ENCODE data around the gene CDHR1. TPM values are rescaled to one million over a fixed set of nuclear protein-coding genes. Genes with fewer than 3 reads are reported as not detected.

Gene CDHR1
- total and polyA plus RNA-seq, 11 donors = 0.07 to 1.3 (median 0.35) TPM; not detected in 1

DNA sequence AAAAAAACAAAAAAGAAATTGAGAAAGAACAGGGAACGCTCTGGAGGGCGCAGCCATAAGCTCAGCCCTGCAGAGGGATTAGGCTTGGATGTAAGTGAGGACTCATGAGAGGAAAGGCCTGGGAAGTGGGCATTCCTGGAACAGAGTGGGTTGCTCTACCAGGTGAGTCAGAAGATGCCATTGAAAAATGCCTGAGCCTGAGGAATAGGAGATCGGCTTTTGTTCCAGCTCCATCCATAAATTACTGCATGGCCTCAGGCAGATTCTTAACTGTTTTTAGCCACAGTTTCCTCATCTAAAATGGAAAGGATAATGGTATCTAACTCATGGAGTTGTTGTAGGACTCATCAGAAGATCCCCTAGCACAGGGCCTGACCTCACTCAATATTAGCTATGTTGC lies 49.4 kb downstream of the CDHR1 start:
- Histone ChIP-seq H3K4me1 (no peaks in the 10 kb centered on the region), H3K4me3 (no peak overlapping the region), H3K27ac (peak overlapping the region in 6 of 12 donors; percentile 19 to 71 (median 34)), H3K36me3 (no peaks in the 10 kb centered on the region), H3K27me3 (peaks cover 0 to 5% (median 0%) of the 10 kb centered on the region in 9 donors), H3K9me3 (no peaks in the 10 kb centered on the region)
- WGBS, 4 donors = 94 to 97% (median 96%) methylated on average over 3 of the region's 3 CpGs
- no peak for DNase-seq
- TF ChIP-seq, protein P1, sequence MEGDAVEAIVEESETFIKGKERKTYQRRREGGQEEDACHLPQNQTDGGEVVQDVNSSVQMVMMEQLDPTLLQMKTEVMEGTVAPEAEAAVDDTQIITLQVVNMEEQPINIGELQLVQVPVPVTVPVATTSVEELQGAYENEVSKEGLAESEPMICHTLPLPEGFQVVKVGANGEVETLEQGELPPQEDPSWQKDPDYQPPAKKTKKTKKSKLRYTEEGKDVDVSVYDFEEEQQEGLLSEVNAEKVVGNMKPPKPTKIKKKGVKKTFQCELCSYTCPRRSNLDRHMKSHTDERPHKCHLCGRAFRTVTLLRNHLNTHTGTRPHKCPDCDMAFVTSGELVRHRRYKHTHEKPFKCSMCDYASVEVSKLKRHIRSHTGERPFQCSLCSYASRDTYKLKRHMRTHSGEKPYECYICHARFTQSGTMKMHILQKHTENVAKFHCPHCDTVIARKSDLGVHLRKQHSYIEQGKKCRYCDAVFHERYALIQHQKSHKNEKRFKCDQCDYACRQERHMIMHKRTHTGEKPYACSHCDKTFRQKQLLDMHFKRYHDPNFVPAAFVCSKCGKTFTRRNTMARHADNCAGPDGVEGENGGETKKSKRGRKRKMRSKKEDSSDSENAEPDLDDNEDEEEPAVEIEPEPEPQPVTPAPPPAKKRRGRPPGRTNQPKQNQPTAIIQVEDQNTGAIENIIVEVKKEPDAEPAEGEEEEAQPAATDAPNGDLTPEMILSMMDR (IDR thresholded peaks at IDR 0.05) = no peak
- TF ChIP-seq POLR2A (IDR thresholded peaks at IDR 0.05) = no peak
- no peak for ATAC-seq
- intact Hi-C loops (cut with DNase I) = no loop called here

DNA sequence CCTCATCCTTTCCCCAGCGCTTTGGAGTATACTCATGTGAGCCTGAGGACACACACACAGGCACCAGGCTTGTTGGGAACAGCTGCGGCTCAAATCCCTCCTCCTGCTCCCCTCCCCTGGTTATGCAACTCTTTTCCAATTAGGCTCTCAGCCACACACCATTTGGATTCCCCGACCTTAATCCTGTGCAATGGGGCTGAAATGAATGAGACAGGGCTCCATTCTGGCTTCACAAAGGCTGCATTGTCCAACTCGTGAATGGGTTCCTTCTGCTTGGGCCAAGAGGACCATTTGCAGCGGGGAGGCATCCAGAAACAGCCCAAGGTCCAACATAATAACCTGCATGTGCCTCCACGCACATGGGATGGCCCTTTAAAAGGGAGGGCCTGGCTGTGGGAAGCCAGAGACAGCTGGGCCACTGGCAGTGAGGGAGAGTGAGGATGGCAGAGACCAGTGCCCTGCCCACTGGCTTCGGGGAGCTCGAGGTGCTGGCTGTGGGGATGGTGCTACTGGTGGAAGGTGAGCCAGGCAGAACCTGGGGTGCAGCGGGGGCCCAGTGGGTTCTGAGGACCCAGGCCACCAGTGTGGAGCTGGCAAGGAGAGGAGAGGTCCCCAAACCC lies 50.4 kb downstream of the CDHR1 start, which contains the start of gene RGR:
TSS of gene RGR (plus strand) at position 403 of the 620 bp plus-strand sequence. CDS start at position 441, 38 bp downstream.
- H3K36me3 ChIP-seq = no peaks in the 10 kb centered on the region
- peak within 1 kb of the TSS in 2 of 12 donors; percentile 9 to 24 for H3K4me3 ChIP-seq
- H3K27me3 ChIP-seq = peaks cover 0 to 5% (median 0%) of the 10 kb centered on the region in 9 donors
- peak within 1 kb of the TSS in 7 of 12 donors; percentile 19 to 71 (median 31) for H3K27ac ChIP-seq
- no peaks in the 10 kb centered on the region for H3K4me1 ChIP-seq
- TF ChIP-seq, protein P1 (IDR thresholded peaks at IDR 0.05) = no peak
- no peak for TF ChIP-seq POLR2A (IDR thresholded peaks at IDR 0.05)
- DNase-seq (peak in 4 of 5 donors; percentile 49 to 75 (median 50)), ATAC-seq (peak; percentile 58 to 92 (median 89))
- H3K9me3 ChIP-seq = no peaks in the 10 kb centered on the region
- intact Hi-C loops (cut with DNase I) = no loop called here
- 58 to 79% (median 60%) methylated on average over 7 to 9 of the region's 9 CpGs for WGBS, 4 donors

DNA sequence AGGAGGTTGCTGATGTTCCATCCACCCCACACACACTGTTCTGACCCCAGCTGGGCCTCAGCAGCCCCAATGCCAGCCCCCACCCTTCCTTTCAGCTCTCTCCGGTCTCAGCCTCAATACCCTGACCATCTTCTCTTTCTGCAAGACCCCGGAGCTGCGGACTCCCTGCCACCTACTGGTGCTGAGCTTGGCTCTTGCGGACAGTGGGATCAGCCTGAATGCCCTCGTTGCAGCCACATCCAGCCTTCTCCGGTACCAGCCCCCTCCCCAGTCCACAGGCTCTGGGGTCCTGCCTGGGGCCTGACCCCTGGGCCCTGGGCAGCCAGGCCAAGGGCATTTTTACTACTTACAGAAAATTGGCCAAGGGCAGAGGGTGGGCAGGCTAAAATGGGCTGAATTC lies 53.2 kb downstream of the CDHR1 start:
- intact Hi-C loops (cut with DNase I) = no loop called here
- no peak overlapping the region for H3K4me3 ChIP-seq
- 75 to 84% (median 82%) methylated on average over 6 of the region's 6 CpGs for WGBS, 4 donors
- H3K4me1 ChIP-seq = no peaks in the 10 kb centered on the region
- peaks cover 0 to 5% (median 0%) of the 10 kb centered on the region in 9 donors for H3K27me3 ChIP-seq
- TF ChIP-seq, protein P1 (IDR thresholded peaks at IDR 0.05) = no peak
- no peak for TF ChIP-seq POLR2A (IDR thresholded peaks at IDR 0.05)
- no peak for DNase-seq
- no peak for ATAC-seq
- H3K27ac ChIP-seq = no peak overlapping the region
- H3K36me3 ChIP-seq = no peaks in the 10 kb centered on the region
- peaks cover 0 to 6% (median 0%) of the 10 kb centered on the region in 12 donors for H3K9me3 ChIP-seq

DNA sequence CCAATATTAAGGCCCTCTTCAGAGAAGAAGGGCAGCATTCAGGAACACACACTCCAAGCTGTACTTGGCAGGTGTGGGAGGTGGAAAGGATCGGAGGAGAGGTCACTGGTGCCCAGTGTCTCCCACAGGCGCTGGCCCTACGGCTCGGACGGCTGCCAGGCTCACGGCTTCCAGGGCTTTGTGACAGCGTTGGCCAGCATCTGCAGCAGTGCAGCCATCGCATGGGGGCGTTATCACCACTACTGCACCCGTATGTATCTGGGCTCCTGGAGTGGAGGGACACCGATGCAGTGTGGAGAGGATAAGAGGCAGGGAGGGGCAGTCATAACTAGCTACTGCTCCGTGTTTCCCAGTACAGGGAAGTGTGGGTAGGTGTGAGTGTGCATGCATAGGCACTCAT lies 54.5 kb downstream of the CDHR1 start:
- peaks cover 0 to 5% (median 0%) of the 10 kb centered on the region in 9 donors for H3K27me3 ChIP-seq
- WGBS, 4 donors = 65 to 82% (median 67%) methylated on average over 12 of the region's 12 CpGs
- no peak overlapping the region for H3K27ac ChIP-seq
- intact Hi-C loops (cut with DNase I) = no loop called here
- no peaks in the 10 kb centered on the region for H3K36me3 ChIP-seq
- H3K4me3 ChIP-seq = no peak overlapping the region
- peaks cover 0 to 6% (median 0%) of the 10 kb centered on the region in 12 donors for H3K9me3 ChIP-seq
- no peak for DNase-seq
- TF ChIP-seq, protein P1 (IDR thresholded peaks at IDR 0.05) = no peak
- TF ChIP-seq POLR2A (IDR thresholded peaks at IDR 0.05) = no peak
- no peak for ATAC-seq
- no peaks in the 10 kb centered on the region for H3K4me1 ChIP-seq

Measured in heart left ventricle (tissue), 16 donors.